ENCODE results near the gene GNAO1. TPM values are rescaled to one million over a fixed set of nuclear protein-coding genes. Genes with fewer than 3 reads are reported as not detected.

GNAO1 gene
- total and polyA plus RNA-seq, 2 of the 13 experiments (the other 11 are each of a cell fraction or from before 2014, with no cell fraction given), result not detected

- TF ChIP-seq MLX (CRISPR knock-in tag; IDR thresholded peaks at IDR 0.05) (no peak), ZNF280B (CRISPR knock-in tag; IDR thresholded peaks at IDR 0.05; ENCODE audit: borderline replicate concordance) (no peak), RFX3 (CRISPR knock-in tag; IDR thresholded peaks at IDR 0.05) (no peak), CEBPG (CRISPR knock-in tag; IDR thresholded peaks at IDR 0.05) (no peak), ZNF766 (CRISPR knock-in tag; IDR thresholded peaks at IDR 0.05; ENCODE audit: borderline replicate concordance) (no peak; the same call in 1 of the 2 replicates), FOXK2 (IDR thresholded peaks at IDR 0.05) (no peak), CERS6 (CRISPR knock-in tag; IDR thresholded peaks at IDR 0.05) (no peak), MED8 (CRISPR knock-in tag; IDR thresholded peaks at IDR 0.05; ENCODE audit: insufficient replicate concordance) (no peak), ATF2 (CRISPR knock-in tag; IDR thresholded peaks at IDR 0.05) (no peak), UBTF (CRISPR knock-in tag; IDR thresholded peaks at IDR 0.05) (no peak), ZNF17 (CRISPR knock-in tag; IDR thresholded peaks at IDR 0.05) (no peak), ZNF18 (CRISPR knock-in tag; IDR thresholded peaks at IDR 0.05; ENCODE audit: insufficient replicate concordance) (no peak), EZH2 (conservative IDR thresholded peaks at IDR 0.05; ENCODE audit: low read depth, low read length) (no peak), TEF (CRISPR knock-in tag; IDR thresholded peaks at IDR 0.05) (no peak), SCMH1 (CRISPR knock-in tag; IDR thresholded peaks at IDR 0.05; ENCODE audit: borderline replicate concordance) (no peak), ZNF143 (CRISPR knock-in tag; IDR thresholded peaks at IDR 0.05) (no peak), ZFYVE20 (CRISPR knock-in tag; IDR thresholded peaks at IDR 0.05; ENCODE audit: borderline replicate concordance, low read depth) (no peak), YEATS4 (CRISPR knock-in tag; IDR thresholded peaks at IDR 0.05; ENCODE audit: borderline replicate concordance) (no peak), HNRNPL (IDR thresholded peaks at IDR 0.05; ENCODE audit: low read depth, low read length) (no peak), ELF3 (CRISPR knock-in tag; IDR thresholded peaks at IDR 0.05) (no peak), ZNF543 (CRISPR knock-in tag; IDR thresholded peaks at IDR 0.05) (no peak)
Observed at GRCh38 chr16:56193951-56194726, 2.9 kb downstream of the GNAO1 start (continued).

Measured in HepG2 (cell line).